ENCODE results near the gene KRTAP15-1. TPM values are rescaled to one million over a fixed set of nuclear protein-coding genes. Genes with fewer than 3 reads are reported as not detected.

The KRTAP15-1 gene, protein sequence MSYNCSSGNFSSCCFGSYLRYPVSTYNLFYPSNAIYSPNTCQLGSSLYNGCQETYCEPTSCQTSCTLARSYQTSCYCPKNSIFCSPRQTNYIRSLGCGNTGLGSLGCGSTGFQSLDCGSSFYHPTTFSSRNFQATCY
- not detected in 5 replicates for total RNA-seq (2022; extraction: Qiagen RNA extraction)

DNA sequence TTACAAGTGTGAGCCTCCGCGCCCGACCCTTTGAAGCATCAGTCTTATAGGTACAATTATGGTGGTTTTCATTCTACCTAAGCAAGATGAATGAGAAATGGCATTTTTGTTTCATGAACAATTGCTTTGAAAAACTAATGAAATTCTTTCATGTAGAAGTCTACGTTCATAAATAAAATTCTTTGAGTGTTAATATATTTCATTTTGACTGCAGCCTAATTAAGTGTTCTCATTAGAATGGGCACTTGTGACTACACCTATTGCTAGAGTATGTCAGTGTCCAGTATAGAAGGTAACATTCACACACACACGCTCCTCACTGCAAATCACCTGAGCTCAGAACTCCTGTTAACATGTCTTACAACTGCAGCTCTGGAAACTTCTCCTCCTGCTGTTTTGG is at the start of gene KRTAP15-1:
Gene KRTAP15-1, plus strand, starts transcription at position 301 of the 400 bp plus-strand sequence. Its CDS starts 53 bp downstream, at position 354.

GRCh38 chr21:30395731-30396130 is 44.3 kb upstream of the KRTAP15-1 start, which contains the start of gene KRTAP13-1:
Gene KRTAP13-1, plus strand, starts transcription at chr21:30396031. Its CDS starts 56 bp downstream, at chr21:30396087.

DNA sequence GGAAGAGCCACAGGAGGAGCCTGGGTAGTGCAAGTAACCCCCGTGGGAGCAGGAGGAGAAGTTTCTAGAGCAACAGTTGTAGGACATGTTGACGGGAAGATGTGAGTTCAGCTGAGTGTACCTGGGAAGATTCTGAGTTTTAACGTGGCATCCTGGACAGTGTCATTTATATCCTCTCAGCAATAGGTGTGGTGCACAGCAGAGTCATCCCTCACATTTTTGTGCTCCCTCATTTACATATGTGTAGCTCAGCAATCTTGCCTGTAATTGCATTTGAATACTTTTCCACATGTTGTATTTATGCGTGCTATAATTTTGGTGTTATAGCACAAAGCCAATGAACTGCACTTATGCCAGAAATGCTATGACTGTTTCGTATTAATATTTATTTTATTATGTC is 14.2 kb upstream of the KRTAP15-1 start, which contains the start of gene KRTAP13-3:
Gene KRTAP13-3, minus strand, starts transcription at position 101 of the 400 bp plus-strand sequence. Its CDS starts 14 bp downstream, at position 87.

GRCh38 chr21:30430170-30430655 is 9.9 kb upstream of the KRTAP15-1 start, which contains the start of gene KRTAP13-4:
Gene KRTAP13-4, plus strand, starts transcription at chr21:30430220. Its CDS starts 56 bp downstream, at chr21:30430276.

DNA sequence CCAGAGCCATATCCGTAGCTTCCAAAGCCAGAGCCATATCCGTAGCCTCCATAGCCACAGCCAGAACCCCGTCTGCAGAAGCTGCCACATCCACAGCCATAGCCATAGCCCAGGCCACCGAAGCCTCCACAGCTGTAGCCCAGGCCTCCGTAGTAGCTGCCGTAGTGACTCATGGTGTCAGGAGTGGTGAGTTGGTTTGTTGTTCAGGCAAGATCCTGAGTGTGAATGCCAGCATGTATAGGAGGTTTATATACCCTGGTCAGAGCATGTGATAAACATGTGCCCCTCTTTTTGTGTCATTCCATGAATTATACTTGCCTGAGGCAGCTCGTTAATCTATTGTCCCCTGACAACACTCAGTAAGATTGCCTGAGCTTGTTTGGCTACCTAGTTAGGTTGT is 40.1 kb downstream of the KRTAP15-1 start, which contains the start of gene KRTAP19-1:
Gene KRTAP19-1, minus strand, starts transcription at position 223 of the 400 bp plus-strand sequence. Its CDS starts 50 bp downstream, at position 173.

DNA sequence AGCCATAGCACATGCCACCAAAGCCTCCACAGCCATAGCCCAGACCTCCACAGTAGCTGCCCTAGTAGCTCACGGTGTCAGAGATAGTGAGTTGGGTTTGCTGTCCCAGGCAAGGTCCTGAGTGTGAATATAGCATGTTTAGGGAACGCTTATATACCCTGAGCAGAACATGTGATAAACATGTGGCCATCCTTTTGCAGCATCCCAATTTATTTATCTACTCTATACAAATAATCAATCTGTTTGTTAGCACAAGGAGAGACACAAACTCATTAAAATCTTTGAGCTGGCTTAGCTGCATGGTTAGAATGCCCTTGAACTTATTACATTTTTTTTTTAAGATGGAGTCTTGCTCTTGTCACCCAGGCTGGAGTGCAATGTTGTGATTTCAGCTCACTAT is 47.3 kb downstream of the KRTAP15-1 start, which contains the start of gene KRTAP19-2:
Gene KRTAP19-2, minus strand, starts transcription at position 101 of the 400 bp plus-strand sequence. Its CDS starts 88 bp downstream, at position 13.

Other genes with a start within 250 kb of the KRTAP15-1 start
- gene CLDN8, start 224.2 kb upstream of the KRTAP15-1 start, total RNA-seq (2022; extraction: Qiagen RNA extraction) = not detected in 5 replicates
- not detected in 5 replicates for gene KRTAP24-1, start 157.3 kb upstream of the KRTAP15-1 start, total RNA-seq (2022; extraction: Qiagen RNA extraction)
- not detected in 5 replicates for gene KRTAP25-1, start 150.8 kb upstream of the KRTAP15-1 start, total RNA-seq (2022; extraction: Qiagen RNA extraction)
- gene KRTAP26-1, start 120.0 kb upstream of the KRTAP15-1 start, total RNA-seq (2022; extraction: Qiagen RNA extraction) = not detected in 5 replicates
- gene KRTAP27-1, start 102.6 kb upstream of the KRTAP15-1 start, total RNA-seq (2022; extraction: Qiagen RNA extraction) = not detected in 5 replicates
- not detected in 5 replicates for gene KRTAP23-1, start 91.7 kb upstream of the KRTAP15-1 start, total RNA-seq (2022; extraction: Qiagen RNA extraction)
- gene KRTAP13-2, start 68.0 kb upstream of the KRTAP15-1 start, total RNA-seq (2022; extraction: Qiagen RNA extraction) = not detected in 5 replicates
- not detected in 5 replicates for gene KRTAP13-1, start 44.2 kb upstream of the KRTAP15-1 start, total RNA-seq (2022; extraction: Qiagen RNA extraction)
- gene KRTAP13-3, start 14.3 kb upstream of the KRTAP15-1 start, total RNA-seq (2022; extraction: Qiagen RNA extraction) = not detected in 5 replicates
- gene KRTAP13-4, start 10.1 kb upstream of the KRTAP15-1 start, total RNA-seq (2022; extraction: Qiagen RNA extraction) = not detected in 5 replicates
- not detected in 5 replicates for gene KRTAP19-1, start 40.1 kb downstream of the KRTAP15-1 start, total RNA-seq (2022; extraction: Qiagen RNA extraction)
- not detected in 5 replicates for gene KRTAP19-2, start 47.2 kb downstream of the KRTAP15-1 start, total RNA-seq (2022; extraction: Qiagen RNA extraction)
- gene KRTAP19-3, start 51.7 kb downstream of the KRTAP15-1 start, total RNA-seq (2022; extraction: Qiagen RNA extraction) = not detected in 5 replicates
- gene KRTAP19-4, start 56.9 kb downstream of the KRTAP15-1 start, total RNA-seq (2022; extraction: Qiagen RNA extraction) = not detected in 5 replicates
- gene KRTAP19-5, start 61.9 kb downstream of the KRTAP15-1 start, total RNA-seq (2022; extraction: Qiagen RNA extraction) = not detected in 5 replicates
- not detected in 5 replicates for gene KRTAP19-6, start 101.6 kb downstream of the KRTAP15-1 start, total RNA-seq (2022; extraction: Qiagen RNA extraction)
- not detected in 5 replicates for gene KRTAP19-7, start 121.0 kb downstream of the KRTAP15-1 start, total RNA-seq (2022; extraction: Qiagen RNA extraction)
- not detected in 5 replicates for gene KRTAP22-2, start 150.1 kb downstream of the KRTAP15-1 start, total RNA-seq (2022; extraction: Qiagen RNA extraction)
- not detected in 5 replicates for gene KRTAP6-3, start 152.2 kb downstream of the KRTAP15-1 start, total RNA-seq (2022; extraction: Qiagen RNA extraction)
- not detected in 5 replicates for gene KRTAP6-2, start 158.6 kb downstream of the KRTAP15-1 start, total RNA-seq (2022; extraction: Qiagen RNA extraction)
- not detected in 5 replicates for gene KRTAP22-1, start 160.8 kb downstream of the KRTAP15-1 start, total RNA-seq (2022; extraction: Qiagen RNA extraction)
- not detected in 5 replicates for gene KRTAP6-1, start 173.7 kb downstream of the KRTAP15-1 start, total RNA-seq (2022; extraction: Qiagen RNA extraction)
- not detected in 5 replicates for gene KRTAP20-1, start 176.2 kb downstream of the KRTAP15-1 start, total RNA-seq (2022; extraction: Qiagen RNA extraction)
- not detected in 5 replicates for gene KRTAP20-4, start 180.4 kb downstream of the KRTAP15-1 start, total RNA-seq (2022; extraction: Qiagen RNA extraction)
- not detected in 5 replicates for gene KRTAP20-2, start 194.9 kb downstream of the KRTAP15-1 start, total RNA-seq (2022; extraction: Qiagen RNA extraction)
- gene KRTAP20-3, start 202.6 kb downstream of the KRTAP15-1 start, total RNA-seq (2022; extraction: Qiagen RNA extraction) = not detected in 5 replicates